ENCODE results near the gene VPS26B.

GRCh38 chr11:134206185-134206584 lies 18.3 kb upstream of the VPS26B start:
- TF ChIP-seq SMAD1 (IDR thresholded peaks at IDR 0.05; ENCODE audit: low read depth, low read length, partially characterized antibody) (no peak), MTF1 (CRISPR knock-in tag; IDR thresholded peaks at IDR 0.05; ENCODE audit: borderline replicate concordance) (no peak), SIX5 (IDR thresholded peaks at IDR 0.05; ENCODE audit: borderline replicate concordance in 1 of 2, insufficient read depth in 1 of 2, low read depth in 1 of 2, low read length in 2 of 2) (no peak), NR2C2 (CRISPR knock-in tag; IDR thresholded peaks at IDR 0.05) (no peak), NR2C2 (tag; IDR thresholded peaks at IDR 0.05) (no peak), RAD51 (IDR thresholded peaks at IDR 0.05; ENCODE audit: borderline replicate concordance, low read depth) (no peak), TAL1 (IDR thresholded peaks at IDR 0.05) (no peak)

Data from K562 (cell line).